ENCODE results near the gene OLFM2. TPM values are rescaled to one million over a fixed set of nuclear protein-coding genes. Genes with fewer than 3 reads are reported as not detected.
A peak's percentile ranks its signal among the peaks of the same experiment; 100 is the strongest.
"Not testable (repeated sequence)": the region's sequence is repeated elsewhere in the genome, so short reads cannot be mapped to it uniquely, and the experiment has no call there.

OLFM2 gene
- total RNA-seq, 1 donor from 2014 or later: 0.79 TPM

- no peak for DNase-seq (ENCODE audit: low read depth in 2 of 2)
Observed at GRCh38 chr19:9943744-9944143, 7.4 kb upstream of the OLFM2 start.

- no peak for DNase-seq (ENCODE audit: low read depth in 2 of 2)
Observed at GRCh38 chr19:9941671-9942070, 5.4 kb upstream of the OLFM2 start.

GRCh38 chr19:9941231-9941630, 4.9 kb upstream of the OLFM2 start:
- no peak for DNase-seq (ENCODE audit: low read depth in 2 of 2)

- DNase-seq (ENCODE audit: low read depth in 2 of 2): peak in 1 of 2 donors; percentile 33
Observed at GRCh38 chr19:9940778-9941177, 4.5 kb upstream of the OLFM2 start.

GRCh38 chr19:9939301-9939913, 3.1 kb upstream of the OLFM2 start:
- DNase-seq (ENCODE audit: low read depth in 2 of 2): peak in 1 of 2 donors; percentile 49

- DNase-seq (ENCODE audit: low read depth in 2 of 2): no peak
Observed at GRCh38 chr19:9937001-9937411, 691 bp upstream of the OLFM2 start.

GRCh38 chr19:9935506-9936325, 599 bp downstream of the OLFM2 start:
- no peak for DNase-seq (ENCODE audit: low read depth in 2 of 2)

GRCh38 chr19:9934132-9934950, 2.0 kb downstream of the OLFM2 start:
- peak; percentile 71 to 75 for DNase-seq (ENCODE audit: low read depth in 2 of 2)

GRCh38 chr19:9932835-9933234, 3.5 kb downstream of the OLFM2 start:
- no peak for DNase-seq (ENCODE audit: low read depth in 2 of 2)

GRCh38 chr19:9931629-9932028, 4.7 kb downstream of the OLFM2 start:
- no peak for DNase-seq (ENCODE audit: low read depth in 2 of 2)

- DNase-seq (ENCODE audit: low read depth in 2 of 2): no peak
Observed at GRCh38 chr19:9923440-9923839, 12.9 kb downstream of the OLFM2 start.

- DNase-seq (ENCODE audit: low read depth in 2 of 2): not testable (repeated sequence)
Observed at GRCh38 chr19:9922782-9923379, 13.4 kb downstream of the OLFM2 start.

- peak; percentile 54 to 67 for DNase-seq (ENCODE audit: low read depth in 2 of 2)
Observed at GRCh38 chr19:9917321-9917720, 19.0 kb downstream of the OLFM2 start.

- no peak for DNase-seq (ENCODE audit: low read depth in 2 of 2)
Observed at GRCh38 chr19:9916719-9917118, 19.6 kb downstream of the OLFM2 start.

GRCh38 chr19:9914315-9915207, 21.8 kb downstream of the OLFM2 start:
- peak; percentile 77 to 83 for DNase-seq (ENCODE audit: low read depth in 2 of 2)

- peak in 1 of 2 donors; percentile 13 for DNase-seq (ENCODE audit: low read depth in 2 of 2)
Observed at GRCh38 chr19:9914001-9914314, 22.4 kb downstream of the OLFM2 start.

GRCh38 chr19:9913237-9914000, 22.9 kb downstream of the OLFM2 start:
- DNase-seq (ENCODE audit: low read depth in 2 of 2): peak in 1 of 2 donors; percentile 36

GRCh38 chr19:9912551-9913236, 23.6 kb downstream of the OLFM2 start:
- no peak for DNase-seq (ENCODE audit: low read depth in 2 of 2)

GRCh38 chr19:9911524-9912185, 24.7 kb downstream of the OLFM2 start:
- DNase-seq (ENCODE audit: low read depth in 2 of 2): no peak
